NCI-H345 treated with DMSO at 0.1 percent for 48 hours (cell line): Measurements from ENCODE around the gene MFSD6.
"Not testable (repeated sequence)": the region's sequence is repeated elsewhere in the genome, so short reads cannot be mapped to it uniquely, and the experiment has no call there.

Experiments
- DNase-seq: peaks from one replicate; lab custom pipeline; 2025; ENCODE audit not compliant: unreplicated experiment; lab: John Stamatoyannopoulos, UW

MFSD6 gene

DNA sequence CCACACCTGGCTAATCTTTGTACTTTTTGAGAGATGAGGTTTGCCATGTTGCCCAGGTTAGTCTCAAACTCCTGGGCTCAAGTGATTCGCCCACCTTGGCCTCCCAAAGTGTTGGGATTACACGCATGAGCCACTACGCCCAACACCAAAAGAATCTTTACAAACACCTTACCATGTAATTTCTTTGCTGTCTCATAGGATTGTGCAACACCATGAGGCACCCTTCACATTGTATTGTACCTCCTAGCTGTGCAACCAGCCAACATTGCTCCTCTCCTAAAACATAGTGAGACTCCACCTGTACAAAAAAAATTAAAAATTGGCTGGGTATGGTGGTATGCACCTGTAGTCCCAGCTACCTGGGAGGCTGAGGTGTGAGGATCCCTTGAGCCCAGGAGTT lies 3.1 kb upstream of the MFSD6 start:
- no peak for DNase-seq

DNA sequence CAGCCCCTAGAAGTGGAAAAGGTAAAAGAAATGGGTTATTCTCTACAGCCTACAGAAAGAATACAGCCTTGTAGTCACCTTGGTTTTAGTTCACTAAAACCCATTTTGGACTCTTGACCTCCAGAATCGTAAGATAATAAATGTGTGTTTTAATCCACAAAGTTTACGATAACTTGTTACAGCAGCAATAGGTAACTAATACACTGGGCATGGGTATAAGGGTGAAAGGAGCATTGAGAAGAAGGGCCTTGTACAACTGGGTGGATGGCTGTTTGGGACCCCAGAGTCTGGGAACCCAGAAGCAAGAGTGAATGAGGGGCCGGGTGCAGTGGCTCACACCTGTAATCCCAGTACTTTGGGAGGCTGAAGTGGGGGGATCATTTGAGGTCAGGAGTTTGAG lies 2.2 kb upstream of the MFSD6 start:
- no peak for DNase-seq

DNA sequence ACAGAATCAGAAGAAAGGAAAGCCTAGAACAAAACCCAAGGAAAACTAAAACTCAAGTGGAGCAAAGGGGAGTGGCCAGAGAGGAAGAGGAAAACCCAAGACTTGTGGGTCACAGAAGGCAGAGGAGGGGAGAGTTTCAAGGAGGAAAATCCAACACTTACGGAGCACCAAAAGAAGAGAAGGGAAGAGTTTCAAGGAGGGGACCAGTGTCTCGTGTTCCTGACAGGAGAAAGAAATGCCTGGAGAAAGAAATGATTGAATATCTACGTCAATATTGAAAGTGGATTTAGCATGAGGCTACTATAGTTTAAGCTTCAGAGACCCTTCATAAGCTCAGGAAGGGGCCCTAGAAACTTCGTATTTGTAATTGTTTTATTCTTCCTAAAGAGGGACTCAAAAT lies 1.4 kb upstream of the MFSD6 start:
- no peak for DNase-seq

GRCh38 chr2:190407246-190407661 lies 901 bp upstream of the MFSD6 start:
- peak; percentile 49 for DNase-seq

- DNase-seq: peak; percentile 83
Observed at GRCh38 chr2:190408538-190409271, 550 bp downstream of the MFSD6 start.

GRCh38 chr2:190409616-190410015 lies 1.5 kb downstream of the MFSD6 start:
- peak; percentile 35 for DNase-seq

DNA sequence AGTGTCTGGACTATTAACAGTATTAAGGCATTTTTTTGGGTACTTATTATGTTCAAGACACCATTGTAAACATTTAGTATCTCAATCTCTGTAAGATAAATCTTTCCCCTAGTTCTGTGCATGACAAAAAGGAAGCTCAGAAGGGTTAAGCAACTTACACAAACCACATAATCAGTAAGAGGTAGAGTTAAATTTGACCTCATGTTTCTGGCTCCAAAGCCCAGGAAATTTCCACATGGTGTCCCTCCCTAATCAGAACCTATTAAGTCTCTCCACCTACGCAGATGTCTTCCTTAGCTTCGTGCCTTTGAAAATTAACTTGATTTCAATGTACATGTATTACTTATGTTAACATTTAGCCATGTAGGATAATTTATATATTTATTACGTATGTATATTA lies 2.0 kb downstream of the MFSD6 start:
- DNase-seq: no peak

- no peak for DNase-seq
Observed at GRCh38 chr2:190412966-190413365, 4.8 kb downstream of the MFSD6 start.

DNA sequence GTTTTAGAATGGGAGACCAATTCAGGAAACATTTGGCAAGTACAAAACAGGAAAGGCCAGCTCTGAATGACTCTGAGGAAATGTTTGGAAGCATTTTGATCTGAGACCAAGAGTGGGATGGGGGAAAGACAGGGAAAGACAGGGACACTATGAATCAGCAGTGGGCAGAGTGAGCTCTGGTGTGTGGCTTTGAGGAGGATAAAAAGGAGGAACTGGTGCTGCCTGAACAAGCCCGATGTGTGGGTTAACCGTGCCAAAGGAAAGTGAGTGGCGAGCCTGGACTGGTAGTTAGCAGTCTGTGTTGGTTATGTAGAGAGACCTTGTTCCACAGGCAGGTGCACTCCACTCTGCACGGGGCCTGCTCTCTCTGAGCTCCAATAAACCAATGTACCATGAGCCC lies 5.3 kb downstream of the MFSD6 start:
- no peak for DNase-seq

GRCh38 chr2:190415251-190415650 lies 7.1 kb downstream of the MFSD6 start:
- no peak for DNase-seq

DNA sequence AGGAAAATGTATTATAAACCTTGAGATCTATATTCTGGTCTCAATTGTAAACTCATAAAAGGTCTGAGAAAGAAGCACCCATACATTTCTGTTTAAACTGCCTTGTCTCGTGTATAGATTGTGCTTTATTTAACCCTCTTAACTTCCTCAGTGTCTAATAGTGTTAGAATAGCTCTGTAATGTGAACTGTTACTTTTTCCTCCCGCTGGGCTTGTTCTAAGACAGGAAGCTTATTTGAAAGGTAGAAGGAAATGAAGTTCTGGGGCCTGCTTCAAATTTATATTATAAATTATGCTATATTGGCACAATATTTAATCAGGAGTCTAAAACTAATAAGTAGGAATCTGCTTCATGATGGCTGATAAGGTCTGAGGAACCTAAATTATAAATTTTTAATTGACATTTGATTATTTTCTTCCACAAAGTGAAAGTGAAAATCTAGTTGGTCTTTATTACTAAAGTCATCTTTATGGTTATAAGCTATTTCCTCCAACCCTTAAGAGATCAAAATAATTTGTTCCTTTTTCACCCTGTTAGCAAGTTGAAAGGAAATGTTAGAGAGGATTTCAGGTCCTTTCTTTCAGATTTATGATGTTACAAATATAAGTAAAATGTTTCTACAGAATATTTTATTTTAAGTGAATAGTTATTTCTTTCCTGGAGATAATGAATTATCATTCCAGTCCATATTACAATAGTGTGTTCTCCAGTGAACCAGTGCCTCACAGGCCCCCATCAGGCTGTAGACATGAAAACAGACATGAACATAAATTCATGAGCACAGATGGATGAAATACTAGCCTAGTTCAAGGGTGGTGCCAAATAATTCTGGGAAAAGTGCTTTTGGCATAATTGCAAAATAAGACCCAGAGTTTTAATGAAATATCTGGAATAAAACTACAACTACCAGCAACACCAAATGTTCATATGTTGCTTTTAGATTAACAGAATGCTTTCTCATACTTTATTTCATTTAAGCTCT lies 7.9 kb downstream of the MFSD6 start:
- no peak for DNase-seq

- DNase-seq: no peak
Observed at GRCh38 chr2:190417045-190417842, 9.1 kb downstream of the MFSD6 start.

DNA sequence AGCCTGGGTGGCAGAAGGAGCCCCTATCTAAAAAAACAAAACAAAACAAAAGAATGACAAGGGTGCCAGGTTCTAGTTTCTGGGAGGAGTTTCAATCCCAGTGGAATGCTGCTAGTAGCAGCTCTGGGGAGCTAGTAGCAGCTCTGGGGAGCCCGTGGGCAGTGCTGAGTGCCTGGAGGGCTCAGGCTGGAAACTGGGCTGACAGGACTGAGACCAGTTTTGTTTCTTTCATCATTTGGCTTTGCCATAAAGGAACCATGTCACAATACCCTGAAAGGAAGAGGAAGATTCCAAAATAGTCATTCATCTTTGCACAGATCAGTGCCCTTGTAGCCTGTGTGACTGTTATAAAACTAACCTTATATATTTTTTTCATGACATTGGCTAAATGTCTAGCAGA lies 10.6 kb downstream of the MFSD6 start:
- no peak for DNase-seq

DNA sequence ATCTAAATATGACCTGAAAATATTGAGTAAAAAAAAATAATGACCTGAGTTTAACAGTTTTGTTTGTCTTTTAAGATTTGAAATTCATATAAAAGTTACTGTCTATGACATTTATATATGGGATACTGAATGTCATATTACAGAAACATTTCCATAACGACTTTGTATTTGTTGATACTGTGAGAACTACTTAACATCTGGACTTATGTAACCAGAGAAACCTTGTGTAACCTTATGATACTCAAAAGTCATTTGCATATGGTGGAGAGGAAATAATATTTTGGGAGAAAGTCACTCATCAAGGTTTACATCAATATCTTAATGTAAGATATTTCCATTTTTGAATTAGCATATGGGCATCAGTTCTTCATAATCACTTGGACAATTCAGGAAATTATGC lies 12.6 kb downstream of the MFSD6 start:
- no peak for DNase-seq

DNA sequence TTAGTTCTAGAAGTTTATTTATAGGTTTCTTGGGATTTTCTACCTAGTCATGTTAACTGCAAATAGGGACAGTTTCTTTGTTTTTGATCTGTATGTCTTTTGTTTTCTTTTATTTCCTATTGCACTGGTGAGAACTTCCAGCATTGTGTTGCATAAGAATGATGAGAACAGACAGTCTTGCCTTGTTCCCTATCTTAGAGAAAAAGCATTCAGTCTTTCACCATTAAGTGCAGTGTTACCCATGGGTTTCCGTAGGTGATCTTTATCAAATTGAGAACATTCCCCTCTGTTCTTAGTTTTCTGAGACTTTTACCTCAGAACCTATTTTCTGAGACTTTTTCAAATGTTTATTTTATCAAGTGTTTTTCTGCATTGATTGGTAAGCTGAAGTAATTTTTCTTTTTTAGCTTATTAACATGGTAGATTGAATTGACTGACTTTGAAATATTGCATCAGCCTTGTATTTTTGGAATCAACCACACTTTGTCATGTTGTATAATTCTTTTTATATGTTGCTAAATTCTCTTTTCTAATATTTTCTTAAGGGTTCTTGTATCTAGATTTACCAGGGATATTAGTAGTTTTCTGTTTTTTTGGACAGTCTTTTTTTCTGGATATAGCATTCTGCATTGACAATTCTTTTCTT lies 17.2 kb downstream of the MFSD6 start:
- DNase-seq: no peak

- no peak for DNase-seq
Observed at GRCh38 chr2:190425883-190426658, 17.9 kb downstream of the MFSD6 start.

- not testable (repeated sequence) for DNase-seq
Observed at GRCh38 chr2:190430866-190431265, 22.7 kb downstream of the MFSD6 start.

- no peak for DNase-seq
Observed at GRCh38 chr2:190431907-190432306, 23.8 kb downstream of the MFSD6 start.

- no peak for DNase-seq
Observed at GRCh38 chr2:190432567-190433231, 24.5 kb downstream of the MFSD6 start.
